HL-60 (cell line): Measurements from ENCODE around the gene KIF4B.

Source experiments
- GABPA ChIP-seq: IDR thresholded peaks from 2 replicates; pipeline ENCODE4 v1.6.1; 2012; ENCODE audit warnings: low read depth
- POLR2AphosphoS5 ChIP-seq: IDR thresholded peaks from 2 replicates; pipeline ENCODE4 v1.6.1; 2012; ENCODE audit warnings: low read depth
- TF ChIP-seq, protein P1 (sequence below): IDR thresholded peaks from one replicate; pipeline ENCODE4 v1.5.1; 2011; ENCODE audit warnings: low read length, control low read depth, inconsistent platforms; ENCODE audit not compliant: insufficient read depth

DNA sequence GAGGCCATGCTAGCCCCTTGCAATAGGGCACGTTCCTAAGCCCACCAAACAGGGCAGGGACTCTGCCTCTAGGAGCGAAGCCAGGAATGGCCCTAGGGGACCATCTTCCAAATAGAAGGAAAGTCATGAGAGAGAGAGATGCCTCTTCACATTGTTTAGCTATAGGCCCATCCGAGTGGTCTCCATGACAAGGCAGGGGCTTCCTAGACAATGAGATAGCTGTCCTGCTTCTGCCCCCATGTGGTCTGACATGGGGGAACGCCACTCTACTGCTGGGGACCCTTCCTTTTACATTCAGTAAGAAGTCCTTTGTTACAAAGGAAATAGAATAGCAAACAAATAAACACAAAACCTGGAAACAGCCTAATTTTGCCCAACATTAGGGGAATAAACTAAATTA is 17.9 kb upstream of the KIF4B start:
- TF ChIP-seq, protein P1, sequence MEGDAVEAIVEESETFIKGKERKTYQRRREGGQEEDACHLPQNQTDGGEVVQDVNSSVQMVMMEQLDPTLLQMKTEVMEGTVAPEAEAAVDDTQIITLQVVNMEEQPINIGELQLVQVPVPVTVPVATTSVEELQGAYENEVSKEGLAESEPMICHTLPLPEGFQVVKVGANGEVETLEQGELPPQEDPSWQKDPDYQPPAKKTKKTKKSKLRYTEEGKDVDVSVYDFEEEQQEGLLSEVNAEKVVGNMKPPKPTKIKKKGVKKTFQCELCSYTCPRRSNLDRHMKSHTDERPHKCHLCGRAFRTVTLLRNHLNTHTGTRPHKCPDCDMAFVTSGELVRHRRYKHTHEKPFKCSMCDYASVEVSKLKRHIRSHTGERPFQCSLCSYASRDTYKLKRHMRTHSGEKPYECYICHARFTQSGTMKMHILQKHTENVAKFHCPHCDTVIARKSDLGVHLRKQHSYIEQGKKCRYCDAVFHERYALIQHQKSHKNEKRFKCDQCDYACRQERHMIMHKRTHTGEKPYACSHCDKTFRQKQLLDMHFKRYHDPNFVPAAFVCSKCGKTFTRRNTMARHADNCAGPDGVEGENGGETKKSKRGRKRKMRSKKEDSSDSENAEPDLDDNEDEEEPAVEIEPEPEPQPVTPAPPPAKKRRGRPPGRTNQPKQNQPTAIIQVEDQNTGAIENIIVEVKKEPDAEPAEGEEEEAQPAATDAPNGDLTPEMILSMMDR: no peak
- TF ChIP-seq POLR2AphosphoS5 (no peak), GABPA (no peak)
